Thyroid gland (tissue), 4 donors: ENCODE results near the gene PYROXD2. TPM values are rescaled to one million over a fixed set of nuclear protein-coding genes. Genes with fewer than 3 reads are reported as not detected.
A peak's percentile ranks its signal among the peaks of the same experiment; 100 is the strongest.

Experiments
- DNase-seq, 2 donors: peaks; one replicate each; pipeline ENCODE4 v3.0.0-alpha.2; 2019
- H3K27ac ChIP-seq, 3 donors: fragments of 200-600 bp; sonication (generic); 1 replicate in 2 of 3; 2 replicates in 1 of 3; pipeline ENCODE4 v1.5.1; 2016 to 2019; ENCODE audit warnings: mild to moderate bottlenecking in 1 of 3, moderate library complexity in 1 of 3
- H3K27me3 ChIP-seq: fragments of 200-600 bp; sonication (generic); one replicate; pipeline ENCODE4 v1.5.1; 2019
- H3K36me3 ChIP-seq, 2 donors: fragments of 200-600 bp; sonication (generic); one replicate each; pipeline ENCODE4 v1.5.1; 2016 to 2019
- H3K4me1 ChIP-seq, 2 donors: fragments of 200-600 bp; sonication (generic); one replicate each; pipeline ENCODE4 v1.5.1; 2017 to 2019
- H3K4me3 ChIP-seq, 3 donors: fragments of 200-600 bp; sonication (generic); replicated peaks in 1 of 3; 1 replicate in 2 of 3; 2 replicates in 1 of 3; pipeline ENCODE4 v1.5.1; 2016; ENCODE audit warnings: mild to moderate bottlenecking in 1 of 3
- H3K9me3 ChIP-seq: fragments of 200-600 bp; sonication (generic); one replicate; pipeline ENCODE4 v1.5.1; 2017
- CTCF ChIP-seq, 6 experiments: fragments of 200-600 bp in 3 of 6; fragments of 450-650 bp in 3 of 6; sonication (generic) in 3 of 6; IDR thresholded peaks; one replicate each; pipeline ENCODE4 v1.5.1; 2016 to 2019; ENCODE audit warnings: antibody characterized with exemption in 6 of 6, mild to moderate bottlenecking in 2 of 6, inconsistent platforms in 1 of 6, moderate library complexity in 1 of 6
- POLR2A ChIP-seq, 2 donors: fragments of 450-650 bp; IDR thresholded peaks; one replicate each; pipeline ENCODE4 v1.6.1; 2017; ENCODE audit warnings: antibody characterized with exemption in 2 of 2, mild to moderate bottlenecking in 2 of 2, moderate library complexity in 1 of 2
- WGBS, 2 donors: methylation state at CpG; one replicate each; pipeline ENCODE4 v1.1.5; 2017; 5-methylcytosine and 5-hydroxymethylcytosine counted together
- intact Hi-C: fragments of 100-400 bp; cut with DNase I; formaldehyde crosslinking; loops from one replicate; pipeline ENCODE4 v1.15.1; 2023
- total RNA-seq, 4 donors: library from RNA; depleted of rRNA; stranded (reverse); fragments of >200 nt; gene quantifications; one replicate each; pipeline ENCODE4 v1.2.3, GENCODE V29; 2016

PYROXD2 gene
- total RNA-seq, 4 donors from 2014 or later, result 9.9 to 20.1 (median 12.4) TPM

GRCh38 chr10:98394851-98395440 lies 20.0 kb downstream of the PYROXD2 start:
- Histone ChIP-seq H3K9me3 (no peaks in the 10 kb centered on the region), H3K27ac (peak overlapping the region in 2 of 3 donors; percentile 9 to 46), H3K27me3 (no peaks in the 10 kb centered on the region), H3K4me1 (peaks cover 8 to 38% of the 10 kb centered on the region in 2 donors), H3K36me3 (peaks cover 0 to 3% of the 10 kb centered on the region in 2 donors), H3K4me3 (no peak overlapping the region)
- 35 to 36% methylated on average over 6 of the region's 8 CpGs for WGBS, 2 donors
- no peak for TF ChIP-seq CTCF (IDR thresholded peaks at IDR 0.05)
- TF ChIP-seq POLR2A (IDR thresholded peaks at IDR 0.05), result no peak
- DNase-seq, result peak; percentile 77 to 87
- intact Hi-C loops, result no loop called here

- intact Hi-C loops, result no loop called here
- 30 to 44% methylated on average over 8 of the region's 8 CpGs for WGBS, 2 donors
- no peak overlapping the region for H3K27ac ChIP-seq
Measured at GRCh38 chr10:98391578-98391991, 23.4 kb downstream of the PYROXD2 start.

GRCh38 chr10:98391065-98391464 lies 23.9 kb downstream of the PYROXD2 start:
- TF ChIP-seq CTCF (IDR thresholded peaks at IDR 0.05) (no peak), POLR2A (IDR thresholded peaks at IDR 0.05) (no peak)
- Histone ChIP-seq H3K9me3 (no peaks in the 10 kb centered on the region), H3K27me3 (no peaks in the 10 kb centered on the region), H3K4me3 (no peak overlapping the region), H3K27ac (no peak overlapping the region), H3K4me1 (peaks cover 8 to 38% of the 10 kb centered on the region in 2 donors), H3K36me3 (peaks cover 0 to 5% of the 10 kb centered on the region in 2 donors)
- intact Hi-C loops, result no loop called here
- no peak for DNase-seq
- 74 to 92% methylated on average over 7 of the region's 7 CpGs for WGBS, 2 donors

More at GRCh38 chr10:98391578-98391991, 23.4 kb downstream of the PYROXD2 start:
- Histone ChIP-seq H3K27me3 (no peaks in the 10 kb centered on the region), H3K4me1 (peaks cover 8 to 38% of the 10 kb centered on the region in 2 donors), H3K9me3 (no peaks in the 10 kb centered on the region), H3K4me3 (no peak overlapping the region), H3K36me3 (peaks cover 0 to 3% of the 10 kb centered on the region in 2 donors)
- TF ChIP-seq POLR2A (IDR thresholded peaks at IDR 0.05) (no peak), CTCF (IDR thresholded peaks at IDR 0.05) (no peak)
- peak; percentile 77 to 80 for DNase-seq

- Histone ChIP-seq H3K36me3 (peaks cover 0 to 5% of the 10 kb centered on the region in 2 donors), H3K4me1 (peaks cover 7 to 36% of the 10 kb centered on the region in 2 donors), H3K4me3 (no peak overlapping the region), H3K9me3 (no peaks in the 10 kb centered on the region), H3K27me3 (no peaks in the 10 kb centered on the region), H3K27ac (no peak overlapping the region)
- TF ChIP-seq POLR2A (IDR thresholded peaks at IDR 0.05) (no peak), CTCF (IDR thresholded peaks at IDR 0.05) (no peak)
- intact Hi-C loops, result no loop called here
- WGBS, 2 donors, result 92 to 98% methylated on average over 2 to 4 of the region's 4 CpGs
- no peak for DNase-seq
Measured at GRCh38 chr10:98390406-98390805, 24.6 kb downstream of the PYROXD2 start.

GRCh38 chr10:98389398-98389797 lies 25.6 kb downstream of the PYROXD2 start:
- Histone ChIP-seq H3K27ac (no peak overlapping the region), H3K36me3 (peaks cover 0 to 5% of the 10 kb centered on the region in 2 donors), H3K4me3 (no peak overlapping the region), H3K9me3 (no peaks in the 10 kb centered on the region), H3K27me3 (no peaks in the 10 kb centered on the region), H3K4me1 (peaks cover 4 to 25% of the 10 kb centered on the region in 2 donors)
- DNase-seq, result no peak
- intact Hi-C loops, result no loop called here
- TF ChIP-seq CTCF (IDR thresholded peaks at IDR 0.05) (no peak), POLR2A (IDR thresholded peaks at IDR 0.05) (no peak)
- 83 to 90% methylated on average over 6 of the region's 6 CpGs for WGBS, 2 donors
